UCSD-AML1 (cell line): ENCODE measurements around the gene NAA16.

Experiments used
- DNase-seq: peaks from one replicate; lab custom pipeline; 2025; ENCODE audit not compliant: unreplicated experiment; lab: John Stamatoyannopoulos, UW

Gene NAA16

DNA sequence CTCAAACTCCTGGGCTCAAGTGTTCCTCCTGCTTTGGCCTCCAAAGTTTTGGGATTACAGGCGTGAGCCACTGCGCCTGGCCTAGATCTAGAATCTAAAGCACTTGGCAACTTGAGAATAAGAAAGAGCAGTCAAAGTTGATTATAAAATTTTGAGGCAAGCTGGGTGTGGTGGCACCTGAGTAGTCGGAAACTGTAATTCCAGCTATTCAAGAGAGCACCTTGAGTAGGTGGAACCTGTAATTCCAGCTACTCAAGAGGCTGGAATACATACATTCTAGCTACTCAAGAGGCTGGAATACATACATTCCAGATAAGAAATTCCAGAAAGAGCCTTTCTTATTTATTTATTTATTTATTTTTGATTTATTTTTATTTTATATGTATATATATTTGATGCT is 8.3 kb upstream of the NAA16 start:
- no peak for DNase-seq

DNA sequence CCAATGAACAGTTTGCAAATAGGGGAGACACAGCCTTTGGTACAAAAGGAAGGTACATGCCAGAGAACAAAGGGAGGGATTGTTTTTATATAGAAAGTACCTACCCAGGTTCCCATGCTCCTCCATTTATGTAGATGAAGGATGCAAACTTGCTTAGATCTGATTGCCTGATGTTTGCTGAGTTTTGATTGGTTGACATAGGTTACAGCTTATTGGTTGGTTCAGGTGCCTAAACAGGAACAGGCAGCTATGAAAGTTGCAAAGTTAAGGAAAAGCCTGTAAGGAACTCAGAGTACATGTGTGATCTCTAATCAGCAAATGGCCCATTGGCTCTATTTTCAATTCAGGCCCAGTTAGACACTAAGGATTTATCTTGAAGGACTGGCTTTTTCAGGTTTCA is 6.5 kb upstream of the NAA16 start:
- DNase-seq, result no peak

DNA sequence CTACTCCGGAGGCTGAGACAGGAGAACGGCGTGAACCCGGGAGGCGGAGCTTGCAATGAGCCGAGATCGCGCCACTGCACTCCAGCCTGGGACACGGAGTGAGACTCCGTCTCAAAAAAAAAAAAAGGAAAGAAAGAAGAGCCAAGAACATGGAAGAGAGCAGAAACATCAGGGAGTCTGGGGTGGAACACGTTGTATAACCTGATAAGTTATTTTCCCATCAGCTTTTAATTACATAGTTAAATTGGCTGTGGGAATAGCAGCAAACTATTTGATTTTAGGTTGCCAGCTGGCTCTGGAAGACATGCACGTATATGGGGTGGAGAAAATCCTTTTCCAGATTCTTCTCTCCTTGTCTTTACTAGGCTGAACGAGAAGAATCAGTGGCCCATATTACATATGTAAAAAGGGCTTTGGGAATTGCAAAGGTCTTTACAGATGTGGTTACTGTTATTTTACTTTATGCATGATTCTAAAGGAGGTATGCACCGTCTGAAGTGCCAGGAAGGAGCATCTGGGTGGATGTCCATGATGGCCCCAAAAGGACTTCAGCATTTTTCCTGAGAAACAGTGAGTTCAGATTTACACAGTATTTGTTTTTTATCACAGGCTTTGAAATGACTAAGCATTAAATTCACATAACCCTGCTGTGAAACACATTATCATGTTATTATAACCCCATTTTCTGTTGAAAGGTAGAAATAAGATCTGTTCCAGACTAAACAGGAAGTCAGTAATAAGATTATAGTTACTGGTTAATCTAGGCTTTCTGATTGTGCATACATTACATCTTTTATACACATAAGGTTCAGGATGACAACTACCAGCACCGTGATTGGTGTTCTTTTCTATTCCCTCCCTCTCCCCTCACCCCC is 4.6 kb upstream of the NAA16 start:
- no peak for DNase-seq

DNA sequence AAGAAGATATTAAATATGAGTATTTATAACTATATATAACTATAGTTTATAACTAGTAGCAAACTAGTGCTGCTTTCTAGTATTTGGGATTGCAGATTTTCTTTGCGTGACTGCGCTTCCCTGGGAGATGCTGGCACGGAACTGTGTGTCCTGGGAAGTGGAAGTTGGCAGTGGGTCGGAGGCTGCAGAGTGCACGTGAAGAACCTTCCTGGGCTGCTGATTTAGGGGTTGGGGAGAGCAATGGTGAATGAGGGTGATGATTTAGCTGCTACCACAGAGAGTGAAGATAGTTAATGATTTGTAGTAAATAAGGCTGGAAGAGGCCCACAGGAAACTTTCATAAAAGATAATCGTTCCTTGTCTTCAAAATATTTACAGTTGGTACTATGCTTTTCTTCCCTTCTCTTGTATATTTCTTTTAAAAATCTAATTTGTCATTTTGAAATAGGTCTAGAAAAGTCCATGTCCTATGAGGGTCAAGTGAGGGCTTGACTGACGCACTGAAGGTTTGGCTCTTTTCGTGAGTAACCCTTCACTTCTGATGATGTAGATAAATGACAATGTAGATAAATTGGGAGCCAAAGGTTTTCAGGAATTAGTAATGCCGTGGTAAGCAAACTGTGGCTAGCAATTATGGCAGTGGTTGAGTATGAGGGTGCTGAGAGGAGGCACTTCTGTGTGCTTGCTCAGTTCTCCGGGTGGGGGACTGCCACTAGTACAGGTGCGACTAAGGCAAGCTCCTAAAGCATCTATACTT is 3.0 kb upstream of the NAA16 start:
- DNase-seq, result no peak

DNA sequence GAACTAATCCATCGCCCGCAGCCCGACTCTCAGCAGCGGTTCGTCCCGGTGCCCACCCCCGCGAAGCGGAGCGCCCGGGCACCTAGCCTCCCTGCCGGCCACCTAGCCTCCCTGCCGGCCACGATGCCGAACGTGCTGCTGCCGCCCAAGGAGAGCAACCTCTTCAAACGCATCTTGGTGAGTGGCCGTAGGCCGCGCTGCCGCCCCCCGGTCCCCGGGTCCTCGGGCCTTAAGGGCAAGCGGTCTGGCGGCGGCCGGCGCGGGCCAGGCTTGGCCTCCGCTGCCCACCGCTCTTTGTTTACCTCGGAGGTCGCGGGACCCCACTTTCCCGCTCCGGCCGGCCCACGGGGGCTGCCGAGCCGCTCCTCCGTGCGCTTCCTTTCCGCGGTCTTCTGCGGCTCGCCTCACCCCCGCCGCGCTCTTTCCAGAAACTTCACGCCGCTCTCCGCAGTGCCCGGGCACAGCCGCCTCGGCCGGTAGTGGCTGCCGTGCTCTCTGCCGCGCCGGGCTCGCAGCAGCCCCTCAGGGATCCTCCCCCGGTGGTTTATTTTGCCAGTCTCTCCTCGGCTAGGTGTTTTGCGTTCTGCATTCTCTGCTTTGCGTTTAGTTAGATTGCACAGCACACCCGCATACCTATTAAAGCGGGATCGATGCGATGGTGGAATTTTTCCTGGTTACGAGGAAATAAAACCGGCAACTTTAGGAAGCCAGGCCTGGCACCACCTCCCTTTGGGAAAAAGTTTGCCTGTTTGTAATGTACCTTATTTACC is 524 bp downstream of the NAA16 start:
- DNase-seq, result peak; percentile 65

DNA sequence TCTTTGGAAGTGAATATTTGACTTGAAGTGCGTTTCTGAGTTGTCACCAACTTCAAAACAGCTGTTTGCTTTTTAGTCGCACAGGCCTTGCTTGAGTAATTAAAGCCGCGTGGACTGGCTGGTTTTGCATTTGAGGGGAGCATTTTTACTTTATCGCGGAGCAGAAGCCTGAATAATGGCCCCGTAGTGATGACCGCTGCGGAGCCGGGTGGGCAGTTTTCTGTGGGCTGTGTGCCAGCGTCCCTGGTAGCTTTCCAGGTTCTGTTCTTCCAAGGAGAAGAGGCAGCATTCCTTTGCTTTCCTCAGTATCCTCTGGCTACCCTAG is 1.1 kb downstream of the NAA16 start:
- peak; percentile 41 for DNase-seq

DNA sequence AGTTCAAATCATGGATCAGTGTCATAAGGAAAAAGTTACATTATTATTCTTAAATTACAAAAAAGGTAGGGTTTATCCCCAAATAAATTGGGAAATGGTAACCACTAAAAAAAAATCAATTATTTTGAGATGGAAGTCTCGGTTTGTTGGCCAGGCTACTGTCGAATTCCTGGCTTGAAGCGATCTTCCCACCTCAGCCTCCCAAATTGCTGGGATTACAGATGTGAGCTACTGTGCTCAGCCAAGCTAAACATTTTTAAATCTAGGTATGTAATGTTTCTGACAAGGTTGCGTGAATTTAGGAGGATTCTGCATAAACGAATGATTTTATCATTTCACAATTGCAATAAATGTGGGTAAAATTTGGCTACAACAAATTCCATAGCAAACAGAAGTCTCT is 2.0 kb downstream of the NAA16 start:
- no peak for DNase-seq

DNA sequence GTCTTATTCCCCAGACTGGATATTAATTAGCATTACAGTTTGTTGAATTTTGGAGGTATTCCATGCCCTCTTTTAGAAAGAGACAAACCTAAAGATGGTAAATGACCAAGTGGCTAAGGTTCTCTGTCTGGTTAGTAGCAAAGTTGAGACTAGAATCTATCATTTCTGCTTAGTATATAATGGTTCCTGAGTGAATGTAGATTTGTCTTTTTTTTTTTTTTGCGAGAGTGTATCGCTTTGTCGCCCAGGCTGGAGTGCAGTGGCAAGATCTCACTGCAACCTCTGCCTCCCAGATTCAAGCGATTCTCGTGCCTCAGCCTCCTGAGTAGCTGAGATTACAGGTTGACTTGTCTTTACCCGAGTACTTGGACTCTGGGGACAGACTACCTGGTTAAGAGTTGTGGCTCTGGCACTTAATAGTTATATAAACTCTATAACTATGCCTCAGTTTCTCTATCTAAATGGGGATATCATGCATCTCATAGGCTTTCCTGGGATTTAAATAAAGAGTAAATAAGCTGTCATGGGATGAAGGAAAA is 2.7 kb downstream of the NAA16 start:
- no peak for DNase-seq

DNA sequence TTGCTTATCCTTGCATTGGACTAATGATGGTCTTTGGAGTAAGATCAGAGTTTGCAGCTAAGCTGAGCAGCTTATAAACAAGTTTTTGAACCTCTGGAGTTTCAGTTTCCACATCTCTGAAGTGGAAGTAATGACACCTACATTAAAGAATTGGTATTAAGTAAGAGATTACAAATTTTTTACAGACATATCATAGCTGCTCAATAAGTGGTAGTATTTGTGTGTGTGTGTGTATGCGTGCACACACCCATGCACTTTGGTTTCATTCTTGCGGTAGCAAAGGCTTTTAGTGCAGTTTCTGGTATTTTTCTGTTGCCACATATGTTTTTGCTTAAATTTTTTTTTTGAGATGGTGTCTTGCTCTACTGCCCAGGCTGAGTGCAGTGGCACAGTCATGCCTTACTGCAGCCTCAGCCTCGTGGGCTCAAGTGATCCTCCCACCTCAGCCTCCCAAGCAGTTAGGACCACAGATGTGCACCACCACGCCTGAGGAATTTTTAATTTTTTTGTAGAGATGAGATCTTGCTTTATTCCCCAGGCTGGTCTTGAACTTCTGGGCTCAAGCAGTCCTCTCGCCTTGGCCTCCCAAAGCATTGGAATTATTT is 4.5 kb downstream of the NAA16 start:
- DNase-seq, result no peak

DNA sequence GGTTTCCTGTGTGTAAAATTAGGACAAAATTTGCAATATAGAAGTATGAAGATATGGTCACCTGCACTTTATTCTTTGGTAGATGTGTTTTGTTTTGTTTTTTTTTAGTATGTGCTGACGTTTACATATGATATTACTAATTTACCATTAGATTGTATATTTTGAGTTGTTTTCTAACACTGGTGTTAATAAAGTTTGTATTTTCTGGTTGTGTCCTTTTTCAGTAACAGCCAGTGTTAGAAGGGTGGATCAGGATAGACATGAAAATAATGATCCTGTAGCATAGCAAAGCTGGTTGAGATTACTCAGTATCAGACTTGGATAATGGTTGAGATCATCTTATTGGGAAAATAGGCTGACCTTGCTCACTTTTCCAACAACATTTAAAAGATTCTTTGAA is 6.2 kb downstream of the NAA16 start:
- no peak for DNase-seq

DNA sequence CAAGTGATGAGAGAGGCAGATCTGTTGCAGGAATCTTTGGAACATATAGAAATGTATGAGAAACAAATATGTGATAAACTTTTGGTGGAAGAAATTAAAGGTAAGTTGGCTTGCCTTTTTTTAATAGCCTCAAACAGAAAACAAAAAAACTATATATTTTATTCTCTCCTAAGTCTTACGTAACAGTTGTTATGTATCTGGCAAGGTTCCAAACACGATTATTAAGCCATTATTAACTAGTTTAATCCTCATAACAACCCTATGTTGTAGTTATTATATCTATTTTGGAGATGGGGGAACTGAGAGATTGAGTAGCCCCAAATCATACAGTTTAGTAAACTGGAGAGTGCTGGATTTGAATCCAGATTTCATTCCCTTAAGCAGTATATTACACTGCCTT is 14.7 kb downstream of the NAA16 start:
- DNase-seq, result no peak

DNA sequence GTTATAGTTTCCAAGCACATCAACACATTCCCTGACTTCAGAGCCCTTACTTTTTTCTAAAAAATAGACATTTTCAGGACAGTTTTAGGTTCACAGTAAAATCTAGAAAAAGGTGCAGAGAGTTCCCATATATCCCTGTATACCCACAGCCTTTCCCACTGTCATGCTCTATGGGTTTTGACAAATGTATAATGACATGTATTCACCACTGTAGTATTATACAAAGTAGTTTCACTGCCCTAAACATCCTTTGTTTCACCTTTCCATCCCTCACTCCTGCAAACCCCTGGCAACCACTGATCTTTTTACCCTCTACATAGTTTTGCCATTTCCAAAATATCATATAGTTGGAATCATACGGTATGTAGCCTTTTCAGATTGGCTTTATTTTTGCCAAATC is 15.6 kb downstream of the NAA16 start:
- no peak for DNase-seq

DNA sequence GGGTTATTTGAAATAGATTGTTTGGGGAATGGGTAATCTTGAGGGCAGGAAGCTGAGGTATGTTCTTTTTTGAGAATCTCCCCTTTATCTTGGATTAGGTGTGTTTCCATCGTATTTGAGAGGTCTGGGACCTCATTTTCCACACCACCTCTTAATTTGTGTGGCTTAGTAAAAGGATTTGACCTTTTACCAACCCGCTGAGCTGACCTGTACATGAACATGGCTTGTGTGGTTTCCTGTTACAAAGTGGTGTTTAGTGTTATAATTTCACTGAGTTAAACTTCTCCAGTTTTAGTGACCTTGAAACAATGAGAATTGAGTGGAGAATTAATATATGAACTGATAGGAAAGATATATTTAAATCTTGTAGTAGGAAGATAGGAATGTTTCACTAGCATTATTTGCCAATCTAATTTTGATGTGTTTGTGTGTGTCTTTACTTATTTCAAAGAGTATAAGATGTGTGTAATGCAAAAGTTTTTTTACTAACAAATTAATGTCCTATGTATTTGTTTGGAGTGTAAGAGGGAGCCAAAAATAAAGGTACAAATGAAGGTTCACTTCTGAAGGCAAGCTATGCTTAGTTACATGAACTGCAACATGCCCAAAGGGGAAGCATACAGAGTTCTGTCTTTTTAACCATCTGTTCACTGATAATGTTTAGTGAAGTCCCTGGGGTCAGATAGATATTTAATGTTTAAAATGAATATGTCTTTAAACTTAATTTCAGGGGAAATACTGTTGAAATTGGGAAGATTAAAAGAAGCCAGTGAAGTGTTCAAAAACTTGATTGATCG is 17.1 kb downstream of the NAA16 start:
- no peak for DNase-seq

DNA sequence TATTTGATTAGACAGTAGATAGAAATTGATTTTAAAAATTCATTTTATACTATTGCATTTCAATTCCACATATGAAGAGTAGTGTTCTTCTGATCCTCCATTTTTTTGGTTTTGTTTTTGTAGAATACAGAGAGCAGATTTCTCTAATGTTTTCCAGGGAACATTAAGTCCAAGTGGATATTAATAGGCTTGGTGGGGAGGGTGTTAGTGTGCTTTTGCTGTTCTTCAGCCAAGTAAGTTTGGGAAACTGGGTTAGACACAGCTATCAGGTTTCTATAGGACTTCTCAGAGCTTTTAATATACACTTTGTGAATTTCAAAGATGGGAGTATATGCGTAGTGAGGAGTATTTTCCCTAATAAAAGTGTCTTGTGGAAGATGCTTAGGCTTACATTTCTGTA is 21.8 kb downstream of the NAA16 start:
- no peak for DNase-seq

DNA sequence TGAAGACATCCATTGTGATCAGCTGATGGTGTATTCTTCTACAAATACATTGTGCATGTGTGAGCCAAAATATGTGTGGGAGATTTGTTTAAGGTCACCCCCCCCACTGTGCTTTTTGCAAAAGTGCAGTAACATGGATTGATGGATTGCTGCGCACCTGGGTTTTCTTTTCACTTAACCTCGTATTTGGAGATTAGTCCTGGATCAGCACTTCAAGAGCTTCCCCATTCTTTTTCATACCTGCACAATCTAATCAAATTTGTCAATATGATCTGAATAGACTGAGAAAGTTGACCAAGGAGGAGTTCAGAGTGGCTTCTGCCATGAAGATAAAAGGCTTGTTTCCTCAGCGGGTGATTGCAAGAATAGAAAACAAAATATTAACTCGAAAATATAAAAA is 23.7 kb downstream of the NAA16 start:
- DNase-seq, result no peak

DNA sequence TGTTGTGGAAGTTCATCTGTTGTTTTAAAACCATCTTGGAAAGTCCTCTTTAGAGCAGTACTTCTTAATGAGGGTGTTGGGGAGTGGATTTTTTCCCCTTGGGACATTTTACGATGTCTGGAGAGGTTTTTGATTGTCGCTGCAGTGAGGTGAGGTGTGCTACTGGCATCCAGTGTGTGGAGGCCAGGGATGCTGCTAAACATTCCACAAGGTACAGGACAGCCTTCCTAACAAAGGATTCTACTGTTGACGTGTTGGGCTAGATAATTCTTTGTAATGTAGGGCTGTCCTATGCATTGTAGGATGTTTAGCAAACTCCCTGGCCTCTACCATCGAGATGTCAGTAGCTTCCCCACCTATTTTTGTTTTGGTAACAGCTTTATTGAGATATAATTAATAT is 33.3 kb downstream of the NAA16 start:
- no peak for DNase-seq

DNA sequence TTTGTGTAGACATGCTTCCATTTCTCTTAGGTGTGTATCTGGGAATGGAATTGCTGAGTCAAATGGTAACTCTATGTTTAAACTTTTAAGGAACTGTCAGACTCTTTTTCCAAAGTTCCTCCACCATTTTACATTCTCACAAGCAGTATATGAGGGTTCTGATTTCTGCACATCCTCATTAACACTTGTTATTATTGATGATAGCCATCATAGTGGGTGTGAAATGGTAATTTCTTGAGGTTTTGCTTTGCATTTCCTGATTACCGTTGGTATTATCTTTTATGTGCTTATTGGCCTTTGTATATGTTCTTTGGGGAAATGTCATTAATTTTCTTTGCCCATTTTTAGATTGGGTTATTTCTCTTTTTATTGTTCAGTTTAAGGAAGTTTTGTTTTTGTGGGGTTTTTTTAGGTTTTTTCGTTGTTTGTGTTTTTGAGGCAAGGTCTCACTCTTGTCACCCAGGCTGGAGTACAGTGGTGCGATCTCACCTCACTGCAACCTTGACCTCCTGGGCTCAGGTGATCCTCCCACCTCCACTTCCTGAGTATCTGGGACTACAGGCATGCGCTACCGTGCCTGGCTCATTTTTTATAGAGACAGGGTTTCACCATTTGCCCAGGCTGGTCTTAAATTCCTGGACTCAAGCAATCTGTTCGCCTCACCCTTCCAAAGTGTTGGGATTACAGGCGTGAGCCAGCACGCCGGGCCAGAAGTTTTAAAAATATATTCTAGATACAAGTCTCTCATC is 34.3 kb downstream of the NAA16 start:
- DNase-seq, result no peak

DNA sequence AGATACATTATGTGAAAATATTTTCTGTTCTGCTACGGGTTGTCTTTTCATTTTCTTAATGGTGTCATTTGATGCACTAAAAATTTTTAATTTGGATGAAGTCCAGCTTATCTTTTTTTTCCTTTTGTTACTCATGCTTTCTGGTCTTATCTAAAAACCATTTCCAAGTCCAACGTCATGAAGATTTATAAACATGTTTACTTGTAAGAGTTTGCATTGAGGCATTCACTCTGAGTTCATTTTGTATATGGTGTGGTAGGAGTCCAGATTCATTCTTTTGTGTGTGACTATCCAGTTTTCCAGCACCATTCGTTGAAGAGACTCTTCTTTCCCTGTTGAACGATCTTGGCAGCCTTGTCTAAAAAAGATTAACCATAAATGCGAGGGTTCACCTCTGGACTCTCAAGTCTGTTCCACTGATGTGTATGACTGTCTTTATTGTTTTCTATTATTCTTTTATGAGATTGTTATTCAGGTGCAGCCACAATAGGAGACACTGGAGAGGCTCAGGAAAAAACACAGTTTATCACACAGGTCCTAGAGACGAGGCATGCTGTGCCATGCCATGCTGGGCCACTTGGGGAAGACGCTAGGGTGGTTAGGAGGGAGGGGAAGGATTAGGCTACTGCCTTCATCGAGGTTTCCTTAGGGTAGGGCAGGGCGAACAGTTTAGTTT is 35.0 kb downstream of the NAA16 start:
- no peak for DNase-seq
